ENCODE results near the gene L3HYPDH.

Gene L3HYPDH

DNA sequence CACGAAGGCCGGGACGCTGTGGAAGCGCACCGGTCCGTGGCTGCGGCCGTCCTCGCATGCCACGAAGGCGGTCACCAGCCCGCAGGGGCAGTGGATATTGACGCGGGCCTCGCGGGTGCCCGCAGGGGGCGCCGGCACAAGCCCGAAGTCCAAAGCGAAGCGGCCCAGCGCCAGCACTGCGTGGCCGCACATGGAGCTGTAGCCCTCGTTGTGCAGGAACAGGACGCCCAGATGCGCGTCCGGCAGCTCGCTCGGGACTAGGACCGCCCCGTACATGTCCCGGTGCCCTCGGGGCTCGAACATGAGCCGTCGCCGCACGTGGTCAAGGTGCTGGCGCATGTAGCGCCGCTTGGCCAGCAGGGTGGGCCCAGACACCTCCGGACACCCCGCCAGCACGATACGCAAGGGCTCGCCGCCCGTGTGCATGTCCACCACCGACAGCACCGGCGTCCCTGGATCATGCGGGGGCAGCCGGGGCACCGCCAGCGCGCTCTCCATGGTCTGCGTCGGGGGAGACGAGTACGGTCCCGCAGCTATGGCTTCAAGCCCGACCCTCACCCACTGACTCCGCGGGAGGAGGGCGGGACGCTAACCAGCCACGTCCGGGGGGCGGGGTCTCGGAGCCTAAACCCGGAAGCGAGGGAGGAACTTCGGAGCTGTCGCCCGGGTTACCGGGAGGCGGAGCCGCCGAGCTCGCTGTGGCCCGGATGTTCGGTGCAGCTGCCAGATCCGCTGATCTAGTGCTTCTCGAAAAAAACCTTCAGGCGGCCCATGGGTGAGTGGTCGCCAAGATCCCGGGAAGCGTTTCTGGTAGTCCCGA is at the start of gene L3HYPDH, which contains the start of gene JKAMP:
L3HYPDH (minus strand) TSS at position 590 of the 820 bp plus-strand sequence; CDS start at position 498, 92 bp downstream.
JKAMP (plus strand) TSS at position 699 of the 820 bp plus-strand sequence; CDS start at position 772, 73 bp downstream.
- peak; percentile 93 to 98 for DNase-seq (ENCODE audit: extremely low read depth in 1 of 2, low read depth in 1 of 2)

- DNase-seq (ENCODE audit: extremely low read depth in 1 of 2, low read depth in 1 of 2): no peak
These were observed 48.2 kb upstream of the L3HYPDH start for GRCh38 chr14:59532419-59532818.

- DNase-seq (ENCODE audit: extremely low read depth in 1 of 2, low read depth in 1 of 2): no peak
These were observed 46.1 kb upstream of the L3HYPDH start for GRCh38 chr14:59530349-59530748.

DNA sequence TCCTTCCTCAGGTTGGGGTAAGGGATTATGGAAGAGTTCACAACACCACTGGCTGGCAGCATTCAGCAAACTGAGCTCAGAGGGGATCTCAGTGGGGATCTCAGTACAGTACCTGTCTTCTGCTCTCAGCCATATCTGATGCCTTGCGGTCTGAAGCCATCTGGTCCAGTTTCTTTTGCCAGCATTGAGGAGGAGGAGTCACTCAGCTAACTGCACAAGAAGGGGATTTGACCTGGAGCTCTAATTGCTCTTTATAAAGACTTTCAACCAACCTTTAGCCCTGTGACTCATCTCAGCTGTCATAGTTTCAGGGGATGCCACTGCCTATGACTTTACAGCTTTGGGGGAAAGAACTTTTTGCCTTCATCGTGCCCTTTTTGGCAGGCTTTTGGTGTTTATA is 45.0 kb upstream of the L3HYPDH start:
- DNase-seq (ENCODE audit: extremely low read depth in 1 of 2, low read depth in 1 of 2): no peak

DNA sequence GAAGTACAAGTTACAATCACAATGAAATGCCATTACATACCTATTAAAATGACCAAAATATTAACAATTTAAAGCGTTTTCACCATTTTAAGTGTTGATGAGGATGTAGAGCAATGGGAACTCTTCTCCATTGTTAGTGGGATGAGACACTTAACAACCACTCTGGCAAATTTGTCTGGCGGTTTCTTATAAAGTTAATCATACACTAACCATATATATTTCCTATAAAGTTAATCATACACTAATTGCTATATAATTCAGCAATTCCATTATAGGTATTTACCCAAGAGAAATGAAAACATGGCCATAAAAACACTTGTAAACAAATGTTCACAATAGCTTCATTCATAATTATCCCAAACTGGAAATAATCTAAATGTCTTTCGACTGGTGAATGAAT is 36.0 kb upstream of the L3HYPDH start:
- no peak for DNase-seq (ENCODE audit: extremely low read depth in 1 of 2, low read depth in 1 of 2)

DNA sequence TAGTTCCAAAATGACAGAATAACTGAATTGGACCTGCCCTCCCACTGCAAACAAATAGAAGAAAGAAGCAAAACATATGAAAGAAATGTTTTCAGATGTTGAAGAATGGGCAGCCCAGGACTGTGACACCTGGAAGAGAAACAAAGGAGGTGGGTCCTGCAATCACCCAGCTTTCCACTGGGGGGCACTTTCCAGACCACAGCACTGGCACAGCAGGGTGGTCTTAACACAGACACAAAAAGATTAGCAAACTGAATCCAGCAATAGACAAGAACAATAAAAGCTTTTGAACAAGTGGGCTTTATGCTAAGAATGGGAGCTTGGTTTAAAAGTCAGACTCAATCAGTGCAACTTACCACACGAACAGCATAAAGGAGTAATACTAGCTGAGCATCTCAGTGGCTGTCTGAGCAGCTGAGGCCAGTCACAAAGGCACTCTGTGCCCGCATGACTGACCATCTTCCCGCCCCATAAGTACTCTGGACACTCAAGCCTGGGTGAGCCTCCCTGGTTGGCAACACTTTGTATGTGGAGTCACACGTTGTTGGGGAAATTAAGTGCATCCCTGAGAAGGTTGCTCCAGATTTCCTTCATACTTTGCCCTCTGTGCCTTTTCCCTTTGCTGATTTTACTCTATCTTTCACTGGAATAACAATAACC is 27.8 kb upstream of the L3HYPDH start:
- no peak for DNase-seq (ENCODE audit: extremely low read depth in 1 of 2, low read depth in 1 of 2)

DNA sequence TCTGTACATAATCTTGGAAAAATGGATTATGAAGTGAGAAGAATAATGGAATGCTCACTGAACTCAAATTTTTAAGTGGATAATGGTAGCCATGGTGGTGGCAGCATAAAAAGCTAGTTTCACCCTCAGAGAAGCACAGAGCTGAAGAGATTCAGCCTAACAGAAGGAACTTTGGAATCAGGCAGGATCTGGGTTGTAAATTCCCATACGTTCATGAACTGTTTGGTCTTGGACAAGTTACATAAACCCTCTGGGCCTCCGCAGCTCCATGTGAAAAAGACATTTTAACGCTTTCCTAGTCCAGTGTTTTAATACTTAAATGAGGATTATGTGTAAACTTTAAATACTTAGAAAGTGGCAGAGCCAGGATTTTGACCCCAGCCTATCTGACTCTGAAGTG is 26.8 kb upstream of the L3HYPDH start:
- DNase-seq (ENCODE audit: extremely low read depth in 1 of 2, low read depth in 1 of 2): no peak

GRCh38 chr14:59510001-59510400 is 25.8 kb upstream of the L3HYPDH start:
- DNase-seq (ENCODE audit: extremely low read depth in 1 of 2, low read depth in 1 of 2): no peak

DNA sequence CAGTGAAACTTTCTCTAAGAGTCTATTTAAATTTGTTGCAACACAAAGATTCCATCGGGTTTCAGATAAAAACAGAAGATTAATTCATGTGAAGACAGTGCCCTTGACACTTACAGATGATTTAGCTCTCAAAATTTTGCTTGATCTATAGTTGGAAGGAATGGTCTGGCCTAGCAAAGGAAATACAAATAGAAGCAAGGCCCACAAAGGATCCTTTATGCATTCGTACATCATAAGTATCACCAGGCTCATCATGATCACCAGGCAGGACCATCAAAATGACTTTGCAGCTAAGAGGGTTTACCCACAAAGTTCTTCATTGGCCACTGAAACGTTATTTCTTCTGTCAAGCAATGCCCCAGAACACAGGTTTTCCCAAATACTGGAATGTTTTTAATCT is 24.9 kb upstream of the L3HYPDH start:
- DNase-seq (ENCODE audit: extremely low read depth in 1 of 2, low read depth in 1 of 2): no peak

DNA sequence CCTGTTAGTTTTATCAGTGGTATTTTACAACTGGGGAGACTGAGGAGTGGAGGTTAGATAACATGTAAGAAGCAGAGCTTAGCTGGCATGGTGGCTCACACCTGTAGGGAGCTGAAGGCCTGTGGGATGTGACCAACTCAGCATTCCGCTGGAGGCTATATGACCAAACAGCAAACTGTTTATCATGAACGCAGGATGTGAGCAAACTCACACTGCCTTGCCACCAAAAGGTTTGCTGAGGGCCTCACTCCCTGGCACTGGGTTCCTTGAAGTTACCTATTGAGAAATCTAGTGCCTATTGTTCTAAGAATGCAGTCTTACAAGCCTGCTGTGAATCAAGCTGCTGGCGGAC is 23.5 kb upstream of the L3HYPDH start:
- DNase-seq (ENCODE audit: extremely low read depth in 1 of 2, low read depth in 1 of 2): no peak

DNA sequence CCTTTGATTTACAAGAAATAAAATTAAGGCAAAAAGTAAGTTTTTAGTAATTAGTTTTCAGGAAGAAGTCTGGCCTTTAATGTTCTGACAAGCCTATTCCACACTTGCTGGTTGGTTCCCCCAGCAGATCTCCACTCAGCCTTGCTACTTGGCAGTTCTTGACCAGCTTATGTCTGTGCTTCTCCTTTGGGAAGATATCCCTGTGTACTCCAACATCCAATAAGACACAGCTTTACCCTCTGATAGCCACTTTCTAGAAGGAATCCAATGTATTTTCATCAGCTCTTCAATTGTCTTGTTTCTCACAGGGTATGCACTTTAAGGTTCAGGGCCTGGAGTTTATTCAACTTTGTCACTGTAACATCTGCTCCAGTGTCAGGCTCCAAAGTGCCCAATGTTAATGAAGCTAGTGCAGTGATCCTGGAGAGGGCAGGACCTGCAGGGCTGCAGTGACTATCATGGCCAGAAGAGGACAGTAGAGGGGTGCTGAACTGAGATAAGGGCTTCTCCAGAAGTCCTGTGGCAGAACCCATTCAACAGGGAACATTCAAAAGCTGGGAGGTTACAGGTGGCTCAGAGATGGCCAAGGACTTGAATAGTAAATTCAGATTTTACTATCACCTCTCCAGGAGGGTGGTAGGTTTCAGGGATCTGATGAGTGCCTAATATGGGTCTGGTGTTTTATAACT is 23.0 kb upstream of the L3HYPDH start:
- no peak for DNase-seq (ENCODE audit: extremely low read depth in 1 of 2, low read depth in 1 of 2)

- DNase-seq (ENCODE audit: extremely low read depth in 1 of 2, low read depth in 1 of 2): no peak
These were observed 19.0 kb upstream of the L3HYPDH start for GRCh38 chr14:59503256-59503655.

DNA sequence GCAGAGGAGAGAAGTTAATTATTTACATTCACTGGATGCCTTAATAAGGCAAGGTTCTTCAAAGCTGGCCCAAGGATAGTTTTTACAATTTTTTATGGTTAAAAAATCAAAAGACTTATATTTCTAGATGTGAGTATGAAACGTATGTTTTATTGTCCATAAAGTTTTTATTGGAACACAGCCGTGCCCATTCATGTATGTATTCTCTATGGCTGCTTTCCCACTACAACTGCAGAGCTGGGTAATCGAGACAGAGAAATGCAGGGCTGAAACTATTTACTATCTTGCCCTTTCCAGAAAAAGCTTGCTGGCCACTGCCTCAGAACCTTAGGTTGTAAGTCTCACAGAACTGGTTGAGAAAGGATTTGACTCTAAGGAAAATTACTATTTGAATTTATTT is 16.5 kb upstream of the L3HYPDH start:
- DNase-seq (ENCODE audit: extremely low read depth in 1 of 2, low read depth in 1 of 2): no peak

DNA sequence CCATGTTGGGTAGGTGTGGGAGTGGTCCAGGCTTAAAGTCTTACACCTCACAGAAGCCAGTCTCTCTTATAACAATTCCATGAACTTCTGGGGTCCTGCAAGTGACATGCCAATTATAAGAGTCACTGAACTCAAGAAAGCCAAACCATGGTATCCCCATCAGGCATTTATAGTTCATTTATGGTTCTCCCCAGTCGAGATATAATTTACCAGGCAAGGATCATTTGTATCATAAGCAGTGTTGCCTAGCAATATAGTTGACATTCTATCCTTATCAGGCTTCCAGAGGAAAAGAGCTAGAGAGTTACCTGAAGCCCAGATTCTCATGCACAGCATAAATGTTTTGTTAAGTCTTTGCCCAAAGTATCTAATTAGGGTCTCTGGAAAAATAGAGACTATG is 8.2 kb upstream of the L3HYPDH start:
- no peak for DNase-seq (ENCODE audit: extremely low read depth in 1 of 2, low read depth in 1 of 2)

- DNase-seq (ENCODE audit: extremely low read depth in 1 of 2, low read depth in 1 of 2): no peak
These were observed 6.5 kb upstream of the L3HYPDH start for GRCh38 chr14:59490756-59491155.

DNA sequence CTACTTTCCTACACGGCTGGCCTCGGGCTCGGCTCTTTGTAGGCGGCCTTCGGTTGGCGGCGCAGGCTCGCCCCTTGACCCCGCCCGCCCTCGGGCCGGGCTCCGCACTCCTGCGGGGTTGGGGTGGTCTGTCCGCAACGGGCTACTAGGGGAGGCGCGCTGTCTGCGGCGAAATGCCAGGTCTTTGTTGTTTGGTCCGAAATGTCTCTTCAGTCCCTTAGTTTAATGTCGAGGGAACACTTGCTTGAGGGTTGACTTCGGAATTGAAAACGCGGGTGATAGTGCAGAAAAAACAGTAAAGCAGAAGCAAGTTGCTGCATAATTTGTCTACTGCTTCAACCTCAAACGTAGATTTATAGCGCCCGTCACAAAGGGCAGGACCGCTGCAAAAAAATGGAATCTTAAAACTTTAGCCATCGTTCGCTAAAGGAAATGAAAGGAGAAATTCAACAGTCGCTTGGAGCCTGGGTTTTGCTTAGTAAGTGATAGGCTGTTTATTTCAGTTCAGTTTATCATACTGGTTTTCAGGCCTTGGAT is 499 bp upstream of the L3HYPDH start:
- DNase-seq (ENCODE audit: extremely low read depth in 1 of 2, low read depth in 1 of 2): no peak

GRCh38 chr14:59483363-59483762 is 845 bp downstream of the L3HYPDH start:
- no peak for DNase-seq (ENCODE audit: extremely low read depth in 1 of 2, low read depth in 1 of 2)

DNA sequence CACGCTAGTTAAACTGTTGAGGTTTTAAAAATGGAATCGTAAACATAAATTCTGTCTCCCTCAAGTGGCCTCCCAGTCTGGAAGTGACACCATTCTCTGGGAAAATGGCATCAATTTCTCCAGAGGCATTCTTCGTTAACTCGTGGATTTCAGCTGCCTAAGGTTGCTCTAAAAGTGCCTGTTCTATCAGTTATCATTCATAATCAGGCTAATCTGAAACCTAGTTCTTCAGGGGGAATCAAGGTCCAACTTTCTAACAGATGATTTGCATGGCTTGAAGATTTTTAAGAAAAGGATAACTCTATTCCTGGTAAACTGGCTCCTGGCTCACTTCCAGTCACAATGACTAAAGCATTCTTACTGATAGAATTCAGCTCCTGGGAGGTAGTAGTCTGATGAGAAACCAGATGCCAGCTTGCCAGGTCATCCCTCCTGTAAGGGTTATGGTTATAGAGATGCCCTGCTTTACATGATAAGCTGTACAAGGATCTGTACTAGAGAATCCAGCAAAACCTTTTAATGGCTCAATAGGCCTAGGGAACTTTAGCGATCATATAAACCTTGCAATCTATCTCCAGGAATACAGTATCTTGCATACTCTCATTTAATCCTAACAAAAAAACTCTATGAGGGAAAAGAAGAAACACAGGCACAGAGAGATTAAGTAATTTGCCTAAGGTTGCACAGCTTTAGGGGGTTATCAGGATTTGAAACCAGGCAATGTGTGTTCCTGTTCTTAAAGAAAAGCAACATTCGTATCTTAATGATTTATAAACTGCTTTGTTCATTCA is 1.5 kb downstream of the L3HYPDH start:
- no peak for DNase-seq (ENCODE audit: extremely low read depth in 1 of 2, low read depth in 1 of 2)

DNA sequence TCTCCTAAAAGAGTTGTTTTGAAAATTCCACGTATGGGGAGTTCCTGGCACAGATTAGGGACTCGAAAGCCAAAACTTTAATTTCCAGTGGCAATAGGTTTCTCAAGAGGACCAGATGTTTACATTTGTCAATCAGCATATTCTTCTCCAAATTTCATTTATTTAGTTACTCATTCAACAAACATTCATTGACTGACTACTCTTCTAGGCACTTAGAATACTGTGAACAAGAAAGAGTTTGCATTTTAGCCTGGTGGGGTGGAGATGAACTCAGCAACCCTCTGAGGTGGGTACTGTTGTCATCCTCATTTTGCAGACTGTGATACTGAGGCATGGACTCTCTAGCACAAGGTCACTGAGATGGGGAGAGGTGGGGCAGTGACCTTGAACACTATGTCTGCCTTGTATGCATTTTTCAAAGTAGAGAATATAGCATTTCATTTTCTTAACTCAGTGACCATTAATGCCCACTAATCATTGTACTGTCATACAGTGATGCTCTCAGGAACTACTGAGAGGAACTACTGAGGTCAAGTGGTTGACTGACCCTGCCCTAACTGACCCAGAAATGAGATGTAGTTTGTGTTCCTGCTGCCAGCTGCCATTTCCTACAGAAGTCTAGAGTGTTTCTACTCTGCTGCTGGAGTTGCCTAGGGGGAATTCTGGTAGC is 2.2 kb downstream of the L3HYPDH start:
- DNase-seq (ENCODE audit: extremely low read depth in 1 of 2, low read depth in 1 of 2): no peak

DNA sequence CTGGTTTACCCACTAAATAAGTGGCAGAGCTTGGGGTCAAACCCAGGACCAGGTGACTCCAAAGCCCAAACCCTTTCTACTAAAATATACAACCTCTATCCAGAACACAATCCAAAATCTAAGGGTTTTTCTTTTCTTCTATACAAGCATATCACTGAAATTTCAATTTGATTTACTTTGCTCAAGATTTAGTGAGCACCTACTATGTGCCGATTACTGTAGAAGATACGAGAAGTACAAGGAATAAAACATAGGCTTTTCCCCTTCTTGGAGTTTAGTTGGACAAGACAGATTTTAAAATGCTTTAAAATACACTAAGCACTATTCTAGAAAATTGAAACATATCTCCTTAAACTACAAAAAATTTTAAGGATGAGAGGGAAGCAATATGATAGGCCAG is 2.8 kb downstream of the L3HYPDH start:
- DNase-seq (ENCODE audit: extremely low read depth in 1 of 2, low read depth in 1 of 2): no peak
